HG03175 (cell line): ENCODE results near the gene KTN1.
A peak's percentile ranks its signal among the peaks of the same experiment; 100 is the strongest.

ENCODE experiments used
- ATAC-seq: cut with Tn5 transposase; IDR thresholded peaks from one replicate; pipeline ENCODE4 v1.9.1; 2021; ENCODE audit warnings: mild to moderate bottlenecking, moderate library complexity; ENCODE audit not compliant: unreplicated experiment

Gene KTN1, protein sequence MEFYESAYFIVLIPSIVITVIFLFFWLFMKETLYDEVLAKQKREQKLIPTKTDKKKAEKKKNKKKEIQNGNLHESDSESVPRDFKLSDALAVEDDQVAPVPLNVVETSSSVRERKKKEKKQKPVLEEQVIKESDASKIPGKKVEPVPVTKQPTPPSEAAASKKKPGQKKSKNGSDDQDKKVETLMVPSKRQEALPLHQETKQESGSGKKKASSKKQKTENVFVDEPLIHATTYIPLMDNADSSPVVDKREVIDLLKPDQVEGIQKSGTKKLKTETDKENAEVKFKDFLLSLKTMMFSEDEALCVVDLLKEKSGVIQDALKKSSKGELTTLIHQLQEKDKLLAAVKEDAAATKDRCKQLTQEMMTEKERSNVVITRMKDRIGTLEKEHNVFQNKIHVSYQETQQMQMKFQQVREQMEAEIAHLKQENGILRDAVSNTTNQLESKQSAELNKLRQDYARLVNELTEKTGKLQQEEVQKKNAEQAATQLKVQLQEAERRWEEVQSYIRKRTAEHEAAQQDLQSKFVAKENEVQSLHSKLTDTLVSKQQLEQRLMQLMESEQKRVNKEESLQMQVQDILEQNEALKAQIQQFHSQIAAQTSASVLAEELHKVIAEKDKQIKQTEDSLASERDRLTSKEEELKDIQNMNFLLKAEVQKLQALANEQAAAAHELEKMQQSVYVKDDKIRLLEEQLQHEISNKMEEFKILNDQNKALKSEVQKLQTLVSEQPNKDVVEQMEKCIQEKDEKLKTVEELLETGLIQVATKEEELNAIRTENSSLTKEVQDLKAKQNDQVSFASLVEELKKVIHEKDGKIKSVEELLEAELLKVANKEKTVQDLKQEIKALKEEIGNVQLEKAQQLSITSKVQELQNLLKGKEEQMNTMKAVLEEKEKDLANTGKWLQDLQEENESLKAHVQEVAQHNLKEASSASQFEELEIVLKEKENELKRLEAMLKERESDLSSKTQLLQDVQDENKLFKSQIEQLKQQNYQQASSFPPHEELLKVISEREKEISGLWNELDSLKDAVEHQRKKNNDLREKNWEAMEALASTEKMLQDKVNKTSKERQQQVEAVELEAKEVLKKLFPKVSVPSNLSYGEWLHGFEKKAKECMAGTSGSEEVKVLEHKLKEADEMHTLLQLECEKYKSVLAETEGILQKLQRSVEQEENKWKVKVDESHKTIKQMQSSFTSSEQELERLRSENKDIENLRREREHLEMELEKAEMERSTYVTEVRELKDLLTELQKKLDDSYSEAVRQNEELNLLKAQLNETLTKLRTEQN (N-terminal part only)

DNA sequence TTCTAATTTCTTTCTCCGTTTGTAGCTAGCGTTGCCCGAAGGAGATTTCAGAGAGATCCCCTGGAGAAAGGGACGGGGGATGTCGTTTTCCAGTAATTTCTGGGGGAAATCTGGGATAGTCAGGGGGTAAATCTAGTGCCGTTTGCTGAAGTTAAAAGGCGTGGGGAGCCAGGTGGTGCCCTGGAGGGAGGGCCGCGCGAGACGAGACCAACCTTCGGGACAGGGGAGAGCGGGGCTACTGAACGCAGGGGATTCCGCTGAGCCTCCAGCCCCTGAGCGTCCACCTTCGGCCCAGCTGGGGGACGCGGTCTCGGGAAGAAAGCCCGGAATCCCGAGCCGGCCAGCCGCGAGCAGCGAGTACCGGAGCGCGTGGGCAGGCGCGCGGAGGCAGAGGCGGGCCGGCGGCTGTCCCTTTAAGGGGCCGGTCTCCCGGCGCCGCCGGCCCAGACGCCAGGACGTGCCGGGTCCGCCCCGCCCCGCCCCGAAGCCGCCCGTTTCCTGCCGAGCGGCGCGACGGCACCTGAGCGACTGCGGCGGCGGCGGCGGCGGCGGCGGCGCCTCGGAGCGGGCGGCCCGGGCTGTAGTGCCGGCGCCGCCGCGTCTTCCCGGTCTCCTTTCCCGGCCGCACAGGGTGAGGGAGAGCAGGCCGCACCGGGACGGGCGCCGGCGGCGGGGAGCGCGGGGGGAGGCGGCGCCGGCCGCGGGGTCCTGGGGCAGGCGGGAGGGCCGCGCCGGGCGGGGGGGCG, at the start of gene KTN1:
Gene KTN1, plus strand, starts transcription at position 484 of the 746 bp plus-strand sequence. CDS start 31,842 bp downstream, outside the sequence.
- peak; percentile 83 for ATAC-seq

DNA sequence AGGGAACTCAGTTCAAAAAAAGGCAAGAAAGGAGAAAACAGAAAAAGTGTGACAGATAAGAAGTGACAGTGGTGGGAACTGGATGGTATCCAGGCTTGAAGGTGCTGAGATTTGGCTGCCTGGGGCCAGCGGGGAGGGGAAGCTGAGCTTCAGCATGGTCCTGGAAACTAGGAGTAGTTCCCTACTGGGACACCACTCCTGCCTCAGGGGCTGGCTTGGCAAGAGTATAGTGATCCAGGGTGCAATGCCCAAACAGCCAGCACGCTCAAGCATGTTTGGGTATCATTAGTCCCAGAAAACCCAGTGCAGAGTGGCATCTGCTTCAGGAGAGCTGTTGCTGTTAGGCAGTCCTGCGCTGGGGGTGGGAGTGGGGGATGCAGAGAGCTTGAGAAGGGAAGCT, 49.5 kb upstream of the KTN1 start:
- ATAC-seq: no peak

DNA sequence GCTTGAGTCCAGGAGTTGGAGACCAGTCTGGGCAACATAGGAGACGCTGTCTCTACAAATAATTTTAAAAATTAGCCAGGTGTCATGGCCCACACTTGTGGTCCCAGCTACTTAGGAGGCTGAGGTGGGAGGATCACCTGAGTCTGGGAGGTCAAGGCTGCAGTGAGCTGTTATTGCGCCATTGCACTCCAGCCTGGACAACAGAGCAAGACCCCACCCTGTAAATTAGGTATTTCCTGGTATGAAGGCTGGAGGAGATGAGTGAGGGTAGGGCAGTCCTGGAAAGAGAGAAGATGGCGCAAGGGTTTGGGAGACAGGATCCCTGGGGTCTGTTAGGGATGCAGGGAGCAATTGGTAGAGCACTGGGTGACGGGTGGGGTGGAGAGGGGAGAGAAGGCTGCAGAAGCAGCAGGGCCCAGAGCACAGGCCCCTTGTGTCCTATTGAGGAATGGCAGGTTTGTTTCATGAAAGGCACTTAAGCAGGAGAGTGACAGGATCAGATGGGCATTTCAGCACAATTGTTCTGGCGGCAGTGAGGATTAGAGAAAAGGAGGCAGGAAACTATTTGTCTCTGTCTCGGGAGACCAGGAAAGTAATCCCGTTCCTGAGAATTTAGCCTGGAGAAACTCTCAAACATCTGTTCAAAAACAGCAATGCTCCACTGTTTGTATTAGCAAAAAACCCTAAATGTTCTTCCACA, 47.2 kb upstream of the KTN1 start:
- ATAC-seq: no peak

DNA sequence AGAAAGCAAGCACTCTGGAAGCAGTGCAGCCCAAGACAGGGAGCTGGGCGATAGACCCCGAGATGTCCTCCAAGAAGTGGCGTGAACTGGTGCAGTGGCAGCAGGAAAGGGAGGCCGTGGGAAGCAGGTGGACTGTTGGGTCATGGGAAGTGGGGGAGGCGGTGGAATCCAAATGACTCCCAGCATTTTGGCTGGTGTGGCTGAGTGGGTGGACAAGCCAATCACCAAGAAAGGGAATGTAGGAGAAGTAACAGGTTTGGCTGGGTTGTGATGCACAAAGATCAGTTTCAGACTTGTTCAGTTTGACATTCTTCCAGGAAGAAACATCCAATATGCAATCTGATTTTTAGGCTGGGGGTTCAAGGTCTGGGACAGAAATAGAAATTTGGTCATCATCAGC, 46.0 kb upstream of the KTN1 start:
- ATAC-seq: no peak

DNA sequence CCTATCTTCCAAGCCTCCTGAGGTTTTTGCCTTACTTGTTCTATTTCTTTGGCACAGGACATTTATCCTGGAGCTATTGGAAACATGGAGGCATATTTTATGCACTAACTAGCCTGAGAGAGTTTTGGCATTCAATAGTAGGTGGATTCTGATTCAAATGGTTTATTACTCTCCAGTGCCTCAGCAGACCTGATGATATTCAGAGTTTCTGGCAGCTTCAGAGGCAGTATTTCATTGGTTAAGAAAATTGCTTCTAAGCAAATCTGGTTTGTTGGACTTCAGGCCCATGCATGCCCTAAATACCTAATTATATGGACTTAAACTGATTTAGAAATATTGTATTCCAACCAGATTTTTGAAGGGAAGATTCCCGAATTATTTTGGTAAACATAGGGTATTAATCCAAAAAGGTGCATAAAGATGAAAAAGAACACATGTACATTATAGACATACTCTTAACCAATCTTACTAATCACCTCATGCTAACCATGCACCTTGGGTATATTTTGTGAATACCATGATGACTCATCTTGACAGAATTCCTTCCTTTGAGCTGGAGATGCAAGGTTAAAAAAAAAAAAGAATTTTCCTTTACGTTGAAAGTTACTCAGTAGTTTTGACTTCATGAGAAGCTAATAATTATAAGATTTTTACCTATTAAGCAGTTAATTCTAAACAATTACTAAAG, 44.3 kb upstream of the KTN1 start:
- ATAC-seq: no peak

DNA sequence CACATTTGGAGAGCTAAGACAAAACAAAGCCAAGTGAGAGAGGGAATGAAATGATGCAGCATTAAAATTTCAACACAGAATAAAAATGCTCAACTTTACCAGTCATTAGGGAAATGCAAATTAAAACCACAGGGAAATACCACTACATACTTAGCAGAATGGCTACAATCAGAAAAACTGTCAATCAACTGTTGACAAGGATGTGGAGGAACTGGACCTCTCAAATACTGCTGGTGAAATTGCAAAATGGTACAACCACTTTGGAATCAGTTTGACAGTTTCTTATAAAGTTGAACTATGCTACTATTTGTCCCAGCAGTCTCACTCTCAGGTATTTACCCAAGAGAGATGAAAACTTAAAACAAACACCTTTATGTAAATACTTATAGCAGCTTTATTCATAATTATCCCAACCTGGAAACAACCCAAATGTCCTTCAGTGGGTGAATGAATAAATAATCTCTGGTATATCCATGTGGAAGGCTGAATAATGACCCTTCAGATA, 43.8 kb upstream of the KTN1 start:
- ATAC-seq: no peak

DNA sequence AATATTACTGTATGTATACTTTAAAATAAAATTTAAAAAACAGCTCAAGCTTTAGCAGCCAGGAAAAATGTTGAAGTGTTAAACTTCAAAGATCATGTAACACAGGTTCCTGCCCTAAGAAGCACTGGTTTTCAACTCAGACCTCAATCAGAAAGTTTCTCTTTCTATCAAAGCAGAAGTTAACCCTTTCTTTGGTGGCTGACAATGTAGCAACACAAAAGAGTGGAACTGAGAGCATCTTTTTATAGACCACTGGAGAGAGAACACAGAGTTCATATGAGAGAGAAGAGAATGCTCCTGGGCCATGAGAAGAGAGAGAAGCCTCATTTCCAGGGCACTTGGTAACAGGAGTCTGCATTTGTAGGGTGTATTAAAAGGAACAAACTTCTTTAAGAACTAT, 42.2 kb upstream of the KTN1 start:
- ATAC-seq: no peak

DNA sequence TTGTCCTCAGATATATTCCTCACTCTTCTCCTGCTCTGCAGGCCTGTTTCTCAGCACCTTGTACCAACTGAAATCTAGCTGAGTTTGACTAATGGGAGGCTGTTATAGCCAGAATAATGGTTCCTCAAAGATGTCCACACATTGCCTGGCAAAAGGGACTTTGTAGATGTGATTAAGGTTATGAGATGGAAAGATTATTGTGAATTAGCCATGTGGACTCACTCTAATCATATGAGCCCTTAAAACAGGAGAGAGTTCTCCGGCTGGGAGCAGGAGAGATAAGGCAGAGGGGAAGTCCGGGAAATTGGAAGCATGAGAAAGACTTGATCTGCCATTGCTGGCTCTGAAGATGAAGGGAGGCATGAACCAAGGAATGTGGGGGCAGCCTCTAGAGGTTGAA, 40.0 kb upstream of the KTN1 start:
- no peak for ATAC-seq

DNA sequence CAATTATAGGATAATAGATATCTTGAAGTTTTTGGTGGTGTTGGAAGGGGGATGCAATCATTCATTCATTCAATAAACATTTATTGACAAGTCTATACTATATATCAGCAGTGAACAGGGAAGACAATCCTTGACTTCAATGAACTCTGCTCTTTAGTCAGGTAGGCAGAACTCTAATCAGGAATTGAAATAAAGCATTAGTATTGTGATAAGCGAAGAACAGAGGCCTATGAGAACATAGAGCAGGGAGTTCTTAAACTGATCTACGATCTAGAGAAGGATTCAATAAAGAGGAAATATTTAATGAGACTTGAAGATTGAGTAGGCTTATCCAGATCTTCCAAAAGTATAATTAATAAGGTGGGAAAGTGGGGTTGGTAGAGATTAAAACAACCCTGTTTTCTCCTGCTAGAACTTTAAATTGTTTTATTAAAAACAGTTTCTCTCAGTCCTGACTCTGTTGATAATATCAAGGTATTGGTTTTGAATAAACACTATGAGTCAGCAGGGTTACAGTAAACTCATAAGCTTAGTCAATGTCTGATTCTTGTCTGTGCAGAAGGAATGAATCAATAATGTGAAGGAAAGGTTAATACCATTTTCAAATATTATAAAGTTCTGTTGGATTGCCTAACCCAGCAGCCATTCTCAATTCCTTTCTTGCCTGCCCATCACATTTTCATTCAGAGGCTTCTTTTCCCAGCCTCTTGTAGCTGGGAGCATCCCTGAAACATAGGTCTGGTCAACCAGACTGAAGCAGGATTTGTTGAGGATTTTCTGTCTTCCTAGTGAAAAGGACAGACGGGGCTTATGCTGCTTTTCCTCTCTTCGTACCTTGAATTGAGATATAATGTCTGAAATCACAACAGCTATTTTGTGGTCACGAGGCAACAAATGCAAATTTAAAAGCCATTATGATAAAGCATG, 38.9 kb upstream of the KTN1 start:
- no peak for ATAC-seq

DNA sequence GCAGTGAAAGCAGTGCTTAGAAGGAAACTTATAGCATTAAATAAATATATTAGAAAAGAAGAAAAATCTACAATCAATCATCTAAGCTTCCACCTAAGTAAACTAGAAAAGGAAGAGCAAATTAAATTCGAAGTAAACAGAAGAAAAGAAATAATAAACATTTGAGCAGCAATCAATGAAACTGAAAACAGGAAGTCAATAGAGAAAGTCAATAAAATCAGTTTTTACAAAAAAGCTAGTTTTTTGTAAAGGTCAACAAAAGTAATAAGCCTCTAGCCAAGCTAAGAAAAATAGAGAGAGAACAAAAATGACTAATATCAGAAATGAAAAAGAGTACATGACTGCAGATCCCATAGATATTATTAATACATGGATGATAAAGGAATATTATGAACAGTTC, 34.2 kb upstream of the KTN1 start:
- ATAC-seq: peak; percentile 19

DNA sequence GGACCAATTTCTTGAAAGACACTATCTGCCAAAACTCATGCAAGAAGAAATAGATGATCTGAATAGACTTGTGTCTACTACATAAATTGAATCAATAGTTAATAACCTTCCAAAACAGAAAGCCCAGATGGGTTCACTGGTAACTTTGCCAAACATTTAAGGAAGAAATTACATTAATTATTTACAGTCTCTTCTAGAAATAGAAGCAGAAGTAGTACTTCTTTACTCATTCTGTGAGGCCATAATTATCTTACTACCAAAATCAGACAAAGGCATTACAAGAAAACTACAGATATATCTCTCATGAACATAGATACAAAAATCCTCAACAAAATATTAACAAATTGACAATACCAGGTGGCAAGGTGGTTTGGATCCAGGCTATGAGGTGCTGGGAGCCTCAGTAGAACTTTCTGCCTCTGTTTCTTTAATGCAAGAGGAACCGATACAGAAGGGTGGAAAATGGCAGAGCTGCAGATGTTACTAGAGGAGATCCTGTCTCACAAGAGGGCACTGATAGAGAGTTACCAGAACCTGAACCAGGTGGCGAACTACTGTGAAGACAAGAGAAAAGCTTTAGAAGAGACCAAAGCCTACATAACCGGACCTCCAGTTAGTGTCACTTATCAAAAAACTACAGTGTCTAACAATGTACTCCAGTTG, 33.7 kb upstream of the KTN1 start:
- peak; percentile 69 for ATAC-seq

DNA sequence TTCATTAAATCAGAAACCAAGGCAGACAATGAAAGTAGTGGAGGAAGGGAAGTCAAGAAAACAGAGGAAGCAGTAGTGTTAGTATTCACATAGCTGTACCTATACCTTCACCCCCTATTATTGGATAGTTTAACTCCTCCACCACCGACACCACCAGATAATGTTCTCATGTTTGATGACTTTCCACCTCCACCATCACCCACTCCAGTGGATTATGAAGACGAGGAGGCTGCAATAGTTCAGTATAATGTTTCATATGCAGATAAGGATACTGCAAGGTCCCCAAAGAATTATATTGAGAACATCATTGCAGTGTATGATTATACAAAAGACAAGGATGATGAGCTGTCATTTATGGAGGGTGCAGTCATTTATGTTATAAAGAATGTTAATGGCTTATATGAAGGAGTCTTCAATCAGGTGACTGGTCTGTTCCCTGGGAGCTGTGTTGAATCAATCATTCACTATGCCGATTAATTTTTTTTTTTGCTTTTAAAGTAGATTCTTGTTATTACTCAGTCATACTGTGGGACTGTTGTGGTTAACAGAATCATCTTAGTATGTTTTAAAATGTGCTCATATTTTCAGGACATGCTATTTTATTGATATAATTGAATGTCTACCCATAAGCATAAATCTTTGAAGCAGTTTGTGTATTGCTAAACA, 32.2 kb upstream of the KTN1 start:
- ATAC-seq: peak; percentile 46

DNA sequence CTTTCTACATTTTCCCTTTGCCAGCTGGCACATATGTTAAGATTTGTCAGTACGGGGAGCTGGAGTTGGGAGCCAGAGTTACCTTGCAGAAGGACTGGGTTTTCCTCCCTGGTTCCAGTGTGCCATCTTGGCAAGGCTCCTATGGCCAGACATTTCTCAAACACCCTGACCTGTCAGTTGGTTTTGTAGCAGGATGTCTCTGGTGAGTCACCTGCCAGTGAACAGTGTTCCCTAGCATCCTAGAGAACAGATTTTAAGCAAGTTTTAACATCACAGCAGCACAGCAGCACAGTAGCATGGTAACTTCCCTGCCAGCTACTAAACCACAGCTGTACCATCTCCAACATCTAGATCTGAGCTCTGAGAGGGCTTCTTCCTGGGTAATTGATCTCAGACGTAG, 26.2 kb upstream of the KTN1 start:
- ATAC-seq: no peak

DNA sequence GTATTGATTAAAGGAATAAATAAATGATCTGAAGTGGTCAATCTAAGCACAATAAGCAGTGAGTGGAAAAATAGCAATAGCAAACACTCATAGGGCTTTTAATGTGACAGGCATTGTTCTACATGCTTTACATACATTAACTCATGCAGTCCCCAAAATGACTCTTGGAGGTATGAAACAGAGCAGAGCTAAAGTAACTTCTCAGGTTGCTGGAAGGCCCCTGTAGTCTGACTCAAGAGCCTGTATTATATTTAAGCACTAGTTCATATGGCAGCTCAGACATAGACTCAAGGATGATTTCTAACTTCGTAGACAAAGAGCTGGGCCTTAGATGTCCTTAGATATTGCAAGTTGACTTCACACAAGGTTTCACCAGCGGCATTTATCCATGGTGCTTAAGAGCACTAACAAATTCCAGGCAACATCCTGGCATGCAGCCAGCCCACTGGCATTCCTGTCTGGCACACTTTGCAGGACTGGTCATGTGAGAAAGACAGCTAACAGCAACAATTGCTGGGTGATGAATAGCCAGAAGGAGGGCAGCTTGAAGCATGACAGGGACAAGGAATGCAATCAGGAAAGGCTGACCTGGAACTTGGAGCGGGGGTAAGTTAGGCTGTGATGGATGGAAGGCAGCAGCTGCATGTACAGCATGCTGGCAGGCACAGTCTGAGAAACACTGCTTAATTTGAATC, 22.9 kb upstream of the KTN1 start:
- ATAC-seq: no peak

DNA sequence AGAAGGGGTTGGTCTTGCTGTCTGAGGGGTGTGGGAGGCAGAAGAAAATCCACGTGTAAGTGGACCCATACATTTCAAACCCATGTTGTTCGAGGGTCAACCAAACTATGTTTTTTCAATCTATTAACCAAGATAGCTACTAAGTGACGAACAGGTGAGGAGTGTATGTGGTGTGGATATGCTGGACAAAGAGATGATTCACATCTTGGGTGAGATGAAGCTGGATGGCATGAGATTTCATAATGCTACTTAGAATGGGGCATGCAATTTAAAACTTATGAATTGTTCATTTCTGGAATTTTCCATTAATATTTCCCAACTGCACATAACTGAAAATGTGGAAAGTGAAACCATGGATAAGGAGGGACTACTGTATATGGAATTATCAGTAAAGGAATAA, 17.9 kb upstream of the KTN1 start:
- ATAC-seq: no peak

DNA sequence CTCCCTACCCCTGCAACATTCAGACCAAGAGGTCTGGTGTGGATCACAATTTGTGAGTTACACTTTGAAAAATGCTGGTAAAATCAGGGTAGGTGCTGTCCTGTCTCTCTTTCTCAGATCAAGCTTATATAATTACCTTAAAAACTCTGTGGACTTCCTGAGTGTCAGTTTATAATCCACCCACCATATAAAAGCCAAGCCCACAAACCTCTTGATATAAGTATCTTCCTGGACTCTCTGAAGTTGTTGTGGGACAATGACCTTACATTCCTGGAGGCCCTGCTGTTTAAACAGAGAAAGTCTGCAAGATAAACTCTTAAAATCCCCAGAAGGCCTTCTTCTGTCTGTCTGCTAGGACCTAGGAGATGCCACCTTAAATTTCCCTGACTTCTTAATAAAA, 11.4 kb upstream of the KTN1 start:
- no peak for ATAC-seq
